Fibroblast of pulmonary artery (primary cell): ENCODE data around the gene SLC7A14.

ENCODE experiments used
- DNase-seq: peaks from one replicate; pipeline ENCODE4 v3.0.0-alpha.2; 2010; ENCODE audit warnings: low read depth
- H3K4me3 ChIP-seq: replicated peaks from 2 replicates; pipeline ENCODE4 v1.5.1; 2011; ENCODE audit warnings: low read depth, mild to moderate bottlenecking, control low read depth, low read length, moderate library complexity
- TF ChIP-seq, protein P1 (sequence below): IDR thresholded peaks from 2 replicates; pipeline ENCODE4 v1.5.1; 2011; ENCODE audit warnings: mild to moderate bottlenecking, control low read depth, low read length, inconsistent platforms; ENCODE audit errors: missing control alignments

The SLC7A14 gene

DNA sequence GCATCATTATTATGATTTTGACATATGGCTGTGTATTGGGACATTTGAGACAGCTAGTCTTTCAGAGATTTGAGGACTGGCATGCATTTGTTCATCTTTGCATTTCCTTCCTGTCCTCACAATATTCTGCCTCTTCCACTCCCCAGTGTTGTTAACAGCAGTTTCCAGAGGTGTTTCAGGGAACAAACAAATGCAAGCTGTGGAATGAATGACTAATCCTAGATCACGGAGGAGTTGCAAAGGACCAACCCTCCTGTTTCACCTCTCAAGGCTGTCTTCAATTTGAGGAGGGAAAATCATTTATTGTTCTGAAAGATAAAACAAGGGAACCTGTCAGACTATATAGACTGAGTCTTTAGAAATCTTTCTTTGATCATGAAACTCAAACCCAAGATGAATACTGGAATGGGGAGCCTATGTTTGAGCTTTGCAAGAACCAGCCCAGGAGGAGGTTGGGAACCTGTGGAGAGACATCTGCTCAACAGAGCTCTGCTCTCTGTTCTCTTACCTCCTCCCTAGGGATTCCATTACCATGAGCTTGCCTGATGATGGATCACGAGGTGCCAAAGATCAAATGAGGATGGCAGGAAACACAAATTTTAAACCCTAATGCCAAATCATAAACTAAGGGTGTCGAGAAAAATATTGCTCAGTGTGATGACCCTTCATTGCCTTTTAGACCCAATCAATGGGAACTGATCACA lies 68.5 kb downstream of the SLC7A14 start:
- DNase-seq = no peak
- H3K4me3 ChIP-seq = no peak overlapping the region
- TF ChIP-seq, protein P1, sequence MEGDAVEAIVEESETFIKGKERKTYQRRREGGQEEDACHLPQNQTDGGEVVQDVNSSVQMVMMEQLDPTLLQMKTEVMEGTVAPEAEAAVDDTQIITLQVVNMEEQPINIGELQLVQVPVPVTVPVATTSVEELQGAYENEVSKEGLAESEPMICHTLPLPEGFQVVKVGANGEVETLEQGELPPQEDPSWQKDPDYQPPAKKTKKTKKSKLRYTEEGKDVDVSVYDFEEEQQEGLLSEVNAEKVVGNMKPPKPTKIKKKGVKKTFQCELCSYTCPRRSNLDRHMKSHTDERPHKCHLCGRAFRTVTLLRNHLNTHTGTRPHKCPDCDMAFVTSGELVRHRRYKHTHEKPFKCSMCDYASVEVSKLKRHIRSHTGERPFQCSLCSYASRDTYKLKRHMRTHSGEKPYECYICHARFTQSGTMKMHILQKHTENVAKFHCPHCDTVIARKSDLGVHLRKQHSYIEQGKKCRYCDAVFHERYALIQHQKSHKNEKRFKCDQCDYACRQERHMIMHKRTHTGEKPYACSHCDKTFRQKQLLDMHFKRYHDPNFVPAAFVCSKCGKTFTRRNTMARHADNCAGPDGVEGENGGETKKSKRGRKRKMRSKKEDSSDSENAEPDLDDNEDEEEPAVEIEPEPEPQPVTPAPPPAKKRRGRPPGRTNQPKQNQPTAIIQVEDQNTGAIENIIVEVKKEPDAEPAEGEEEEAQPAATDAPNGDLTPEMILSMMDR = no peak

DNA sequence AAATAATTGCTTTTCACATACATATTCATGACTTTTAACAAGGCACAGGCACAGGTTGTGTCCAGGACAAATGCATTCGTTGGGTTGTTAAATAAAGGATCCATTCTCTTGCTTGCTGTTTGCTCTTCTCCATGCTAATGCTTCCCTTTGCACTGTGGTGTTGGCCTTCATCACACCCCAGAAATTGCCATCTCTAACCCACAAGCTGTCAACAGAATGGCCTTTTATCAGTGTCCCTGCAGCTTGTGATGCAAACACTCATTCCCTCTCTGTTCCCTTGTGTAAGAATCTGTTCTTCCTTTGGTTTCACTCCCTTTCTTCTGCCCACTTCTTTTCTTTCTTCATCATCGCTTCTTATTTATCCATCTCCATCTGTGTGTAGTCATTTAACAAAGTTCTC lies 72.2 kb downstream of the SLC7A14 start:
- TF ChIP-seq, protein P1 = no peak
- no peak overlapping the region for H3K4me3 ChIP-seq
- no peak for DNase-seq

DNA sequence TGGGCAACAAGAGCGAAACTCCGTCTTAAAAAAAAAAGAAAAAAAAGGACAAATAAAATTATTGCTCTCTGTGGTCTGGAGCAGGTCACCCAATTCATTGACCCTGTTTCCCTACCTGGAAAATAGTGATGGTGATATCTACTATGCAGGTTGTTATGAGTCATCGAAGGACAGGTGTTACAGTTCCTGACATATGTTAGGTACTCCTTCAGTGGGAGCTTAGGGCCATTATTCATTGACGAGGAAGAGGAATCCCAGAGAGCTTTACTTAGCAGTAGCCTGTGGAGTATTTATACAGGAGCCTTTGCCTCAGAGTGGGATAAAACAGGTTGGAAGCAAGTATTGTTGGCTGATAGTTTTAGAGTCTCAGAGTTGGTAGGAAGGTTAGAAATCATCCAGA lies 74.5 kb downstream of the SLC7A14 start:
- TF ChIP-seq, protein P1 = no peak
- no peak overlapping the region for H3K4me3 ChIP-seq
- no peak for DNase-seq

DNA sequence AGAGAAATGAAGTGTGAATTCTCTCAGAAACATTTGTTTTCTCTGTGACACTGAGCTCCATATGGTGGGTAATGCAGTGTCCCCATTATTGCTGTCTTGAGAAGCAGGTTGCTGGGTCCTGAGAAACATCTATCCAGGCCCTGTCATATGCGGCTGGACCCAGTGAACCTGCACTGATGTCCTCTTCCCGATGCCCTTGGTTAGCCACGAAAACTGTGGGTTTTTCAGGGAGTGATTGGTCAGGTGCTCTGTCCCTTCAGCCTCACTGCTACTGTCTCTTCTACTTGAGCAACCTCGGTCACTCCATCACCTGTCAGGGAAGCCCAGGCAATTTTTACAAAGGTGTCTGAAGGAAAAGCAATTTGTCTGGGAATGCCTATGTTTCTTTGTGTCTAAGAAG lies 77.0 kb downstream of the SLC7A14 start:
- TF ChIP-seq, protein P1 = no peak
- DNase-seq = no peak
- no peak overlapping the region for H3K4me3 ChIP-seq

DNA sequence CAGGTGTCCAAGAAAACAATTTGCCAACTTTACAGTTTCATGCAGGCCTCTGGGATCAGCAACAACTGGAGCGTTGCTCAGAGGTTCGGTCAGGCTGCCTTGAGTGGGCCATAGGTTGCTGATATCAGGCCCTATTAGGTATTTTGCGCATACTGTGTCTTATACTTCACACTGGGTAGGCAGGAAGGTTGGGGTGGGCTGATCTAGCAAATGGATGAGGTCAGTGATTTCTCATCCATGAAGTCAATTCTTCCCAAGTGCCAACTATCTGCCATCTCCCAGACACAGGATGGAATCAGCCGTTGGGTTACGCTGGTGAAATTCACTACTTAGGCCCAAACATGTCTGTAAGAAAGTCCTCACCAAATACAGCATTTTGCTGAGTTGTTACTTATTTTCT lies 77.6 kb downstream of the SLC7A14 start:
- DNase-seq = no peak
- TF ChIP-seq, protein P1 = no peak
- no peak overlapping the region for H3K4me3 ChIP-seq

DNA sequence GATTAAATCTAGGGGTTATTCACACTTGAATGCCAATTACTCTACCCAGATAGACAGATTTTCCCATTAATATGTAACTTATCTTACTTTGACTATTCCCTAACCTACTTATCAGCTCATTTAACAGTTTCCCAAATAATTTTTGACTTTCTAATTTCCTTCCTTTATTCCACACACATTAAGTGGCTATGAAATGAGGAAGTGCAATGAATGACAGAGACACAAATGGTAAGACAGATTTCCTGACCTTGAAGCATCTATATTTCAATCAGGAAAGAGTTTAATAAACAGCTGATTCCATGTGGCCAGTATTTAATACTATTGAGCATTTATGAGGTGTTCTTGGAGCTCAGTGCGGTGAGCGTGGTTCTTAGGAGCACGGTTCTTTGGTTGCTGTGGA lies 78.8 kb downstream of the SLC7A14 start:
- H3K4me3 ChIP-seq = no peak overlapping the region
- DNase-seq = no peak
- TF ChIP-seq, protein P1 = no peak

DNA sequence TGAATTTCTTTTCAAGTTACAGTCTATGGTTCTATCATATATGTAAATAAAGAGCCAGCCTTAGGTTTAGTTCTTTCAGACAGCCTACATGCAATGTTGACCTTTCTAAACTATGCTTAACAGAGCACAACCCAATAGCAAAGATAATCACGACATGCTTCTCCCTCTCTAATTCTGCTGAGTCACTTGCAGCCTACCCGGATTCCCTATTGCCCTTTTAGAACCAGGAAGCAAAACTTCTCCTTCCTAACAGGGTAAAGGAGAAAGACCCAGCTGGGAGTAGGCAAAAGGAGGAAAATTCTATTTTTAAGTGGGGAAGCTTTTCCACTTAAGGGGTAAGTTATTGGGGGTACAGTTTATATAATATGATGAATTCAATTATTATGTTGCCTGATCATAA lies 79.3 kb downstream of the SLC7A14 start:
- TF ChIP-seq, protein P1 = no peak
- no peak overlapping the region for H3K4me3 ChIP-seq
- peak; percentile 58 for DNase-seq
